22Rv1 (cell line): ENCODE measurements around the gene PIAS4.

Experiments
- H3K27ac ChIP-seq: fragments of 450-650 bp; 2 replicates; pipeline ENCODE4 v1.5.1; 2017
- ZFX ChIP-seq: fragments of 450-650 bp; IDR thresholded peaks from 2 replicates; pipeline ENCODE4 v1.6.1; 2017; ENCODE audit warnings: antibody characterized with exemption, borderline replicate concordance
- TF ChIP-seq, protein P1 (sequence below): fragments of 450-650 bp; IDR thresholded peaks from 2 replicates; pipeline ENCODE4 v1.5.1; 2017; ENCODE audit warnings: mild to moderate bottlenecking

Gene PIAS4

DNA sequence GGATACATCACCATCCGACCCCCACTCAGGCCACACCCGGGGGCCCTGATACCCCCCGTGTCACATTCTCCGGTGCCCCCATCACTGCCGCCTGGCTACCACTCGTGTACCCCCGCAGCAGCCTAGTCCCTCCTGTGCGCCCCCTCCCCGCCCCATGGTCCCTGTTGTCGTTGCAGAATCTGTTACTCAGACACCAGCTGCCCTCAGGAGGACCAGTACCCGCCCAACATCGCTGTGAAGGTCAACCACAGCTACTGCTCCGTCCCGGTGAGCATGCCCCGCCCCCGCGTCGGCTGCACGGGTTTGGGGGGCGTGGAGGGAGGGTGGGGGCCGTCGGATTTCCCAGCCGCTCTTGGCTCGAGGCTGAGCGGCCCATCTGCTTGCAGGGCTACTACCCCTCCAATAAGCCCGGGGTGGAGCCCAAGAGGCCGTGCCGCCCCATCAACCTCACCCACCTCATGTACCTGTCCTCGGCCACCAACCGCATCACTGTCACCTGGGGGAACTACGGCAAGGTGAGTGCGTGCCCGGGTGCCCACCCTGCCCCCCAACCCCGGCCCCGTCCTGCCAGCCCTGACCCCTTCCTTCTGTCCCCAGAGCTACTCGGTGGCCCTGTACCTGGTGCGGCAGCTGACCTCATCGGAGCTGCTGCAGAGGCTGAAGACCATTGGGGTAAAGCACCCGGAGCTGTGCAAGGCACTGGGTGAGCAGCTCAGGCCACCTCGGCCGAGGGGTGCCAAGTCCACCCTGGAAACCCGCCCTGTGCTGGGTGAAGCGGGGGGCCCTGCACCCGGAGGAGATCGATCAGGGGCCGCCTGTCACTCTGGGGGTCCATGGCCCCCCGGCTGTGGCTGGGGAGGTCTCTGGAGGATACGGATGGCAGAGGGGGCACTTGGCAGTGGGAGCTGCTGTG is 21.1 kb downstream of the PIAS4 start:
- H3K27ac ChIP-seq, result no peak overlapping the region
- TF ChIP-seq, protein P1, sequence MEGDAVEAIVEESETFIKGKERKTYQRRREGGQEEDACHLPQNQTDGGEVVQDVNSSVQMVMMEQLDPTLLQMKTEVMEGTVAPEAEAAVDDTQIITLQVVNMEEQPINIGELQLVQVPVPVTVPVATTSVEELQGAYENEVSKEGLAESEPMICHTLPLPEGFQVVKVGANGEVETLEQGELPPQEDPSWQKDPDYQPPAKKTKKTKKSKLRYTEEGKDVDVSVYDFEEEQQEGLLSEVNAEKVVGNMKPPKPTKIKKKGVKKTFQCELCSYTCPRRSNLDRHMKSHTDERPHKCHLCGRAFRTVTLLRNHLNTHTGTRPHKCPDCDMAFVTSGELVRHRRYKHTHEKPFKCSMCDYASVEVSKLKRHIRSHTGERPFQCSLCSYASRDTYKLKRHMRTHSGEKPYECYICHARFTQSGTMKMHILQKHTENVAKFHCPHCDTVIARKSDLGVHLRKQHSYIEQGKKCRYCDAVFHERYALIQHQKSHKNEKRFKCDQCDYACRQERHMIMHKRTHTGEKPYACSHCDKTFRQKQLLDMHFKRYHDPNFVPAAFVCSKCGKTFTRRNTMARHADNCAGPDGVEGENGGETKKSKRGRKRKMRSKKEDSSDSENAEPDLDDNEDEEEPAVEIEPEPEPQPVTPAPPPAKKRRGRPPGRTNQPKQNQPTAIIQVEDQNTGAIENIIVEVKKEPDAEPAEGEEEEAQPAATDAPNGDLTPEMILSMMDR, result no peak
- TF ChIP-seq ZFX, result no peak

DNA sequence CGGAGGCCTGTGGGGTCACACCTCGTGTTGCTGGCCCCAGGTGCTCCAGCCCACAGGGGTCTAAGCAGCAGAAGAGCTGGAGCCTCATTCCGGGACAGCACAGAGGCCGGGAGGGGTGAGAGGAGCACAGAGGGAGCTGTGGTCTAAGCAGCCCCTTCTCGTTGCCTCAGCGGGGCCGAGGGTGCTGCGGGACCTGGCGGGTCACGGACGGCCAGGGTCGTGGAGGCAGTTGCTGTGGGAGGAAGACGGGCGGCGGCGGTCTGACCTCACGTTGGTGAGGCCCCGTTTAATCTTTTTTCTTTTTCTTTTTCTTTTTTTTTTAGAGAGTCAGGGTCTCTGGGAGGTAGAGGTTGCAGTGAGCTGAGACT is 21.7 kb downstream of the PIAS4 start:
- no peak overlapping the region for H3K27ac ChIP-seq
- TF ChIP-seq ZFX, result no peak
- TF ChIP-seq, protein P1, result no peak

DNA sequence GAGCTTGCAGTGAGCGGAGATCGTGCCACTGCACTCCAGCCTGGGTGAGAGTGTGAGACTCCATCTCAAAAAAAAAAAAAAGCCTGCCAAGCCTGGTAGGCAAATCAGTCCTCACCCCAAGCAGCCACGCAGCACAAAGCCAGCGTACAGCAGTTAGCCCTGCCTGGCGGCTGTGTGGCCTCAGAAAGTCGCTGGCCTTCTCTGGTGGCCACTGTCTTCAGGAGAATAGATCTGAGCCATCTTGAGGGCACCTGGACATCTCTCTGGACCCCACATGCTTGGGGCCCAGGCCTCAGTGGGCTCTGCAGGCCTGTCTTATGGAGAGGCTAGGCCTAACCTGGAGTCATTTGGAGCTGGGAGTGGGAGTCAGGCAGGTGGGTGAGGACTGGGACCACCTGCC is 23.0 kb downstream of the PIAS4 start:
- no peak overlapping the region for H3K27ac ChIP-seq
- no peak for TF ChIP-seq ZFX
- TF ChIP-seq, protein P1, result no peak

DNA sequence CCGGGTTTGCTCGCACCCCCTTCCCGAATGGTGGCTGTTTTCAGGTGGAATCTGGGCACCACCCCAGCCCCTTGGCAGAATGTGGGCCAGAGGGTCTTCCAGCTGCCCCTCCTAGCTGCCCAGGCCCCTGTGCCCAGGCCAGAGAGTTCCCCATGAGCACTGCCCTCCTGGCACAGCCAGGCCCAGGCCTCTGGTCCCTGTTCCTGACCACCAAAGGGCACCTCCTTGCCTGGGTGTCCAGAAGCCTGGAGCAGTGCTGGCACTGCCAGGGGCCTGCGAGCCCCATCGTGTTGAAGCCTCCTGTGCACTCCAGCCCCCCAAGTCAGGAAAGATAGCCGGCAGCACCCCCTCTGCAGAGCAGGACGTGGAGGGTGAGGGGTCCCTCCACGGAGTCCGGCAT is 23.4 kb downstream of the PIAS4 start:
- no peak overlapping the region for H3K27ac ChIP-seq
- TF ChIP-seq, protein P1, result no peak
- TF ChIP-seq ZFX, result no peak

DNA sequence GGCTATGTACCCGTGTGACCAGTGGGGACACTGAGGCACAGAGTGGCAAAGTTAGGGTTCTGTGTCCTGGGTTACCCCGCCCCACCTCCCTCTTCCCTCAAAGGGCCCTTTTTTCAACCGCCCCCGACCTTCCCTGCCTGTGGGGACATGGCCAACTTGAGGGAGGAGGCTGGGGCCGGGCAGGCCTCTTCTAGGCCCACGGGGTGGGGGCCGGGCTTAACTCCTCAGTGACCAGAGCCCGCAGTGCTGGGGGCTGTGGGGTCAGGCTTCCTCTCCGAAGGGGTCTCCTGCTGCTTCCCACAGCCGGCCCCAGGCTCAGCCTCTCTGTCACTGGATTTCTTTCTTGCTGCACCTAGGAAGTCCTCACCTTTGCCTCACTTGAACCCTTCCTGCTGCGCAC is 23.9 kb downstream of the PIAS4 start:
- TF ChIP-seq, protein P1, result no peak
- TF ChIP-seq ZFX, result no peak
- no peak overlapping the region for H3K27ac ChIP-seq

DNA sequence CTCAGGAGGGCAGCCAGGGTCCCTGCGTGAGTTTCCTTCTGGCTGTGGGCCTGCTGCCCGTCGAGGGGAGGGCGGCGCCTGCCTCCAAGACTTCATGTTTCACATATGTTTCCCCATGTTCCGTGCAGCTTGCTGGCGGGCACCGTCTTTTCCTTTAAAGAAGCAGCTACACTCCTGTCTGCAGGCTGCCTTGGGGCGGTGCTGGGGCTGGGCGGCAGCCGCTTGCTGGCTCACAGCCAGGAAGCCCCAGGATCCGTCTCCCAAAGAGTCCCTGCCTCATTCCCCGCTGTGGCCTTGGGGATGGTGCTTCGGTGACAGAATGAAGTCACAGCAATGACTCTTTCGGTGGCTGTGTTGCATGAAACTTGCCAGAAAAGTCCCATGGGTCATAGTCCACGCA is 24.9 kb downstream of the PIAS4 start:
- no peak overlapping the region for H3K27ac ChIP-seq
- no peak for TF ChIP-seq ZFX
- TF ChIP-seq, protein P1, result no peak

DNA sequence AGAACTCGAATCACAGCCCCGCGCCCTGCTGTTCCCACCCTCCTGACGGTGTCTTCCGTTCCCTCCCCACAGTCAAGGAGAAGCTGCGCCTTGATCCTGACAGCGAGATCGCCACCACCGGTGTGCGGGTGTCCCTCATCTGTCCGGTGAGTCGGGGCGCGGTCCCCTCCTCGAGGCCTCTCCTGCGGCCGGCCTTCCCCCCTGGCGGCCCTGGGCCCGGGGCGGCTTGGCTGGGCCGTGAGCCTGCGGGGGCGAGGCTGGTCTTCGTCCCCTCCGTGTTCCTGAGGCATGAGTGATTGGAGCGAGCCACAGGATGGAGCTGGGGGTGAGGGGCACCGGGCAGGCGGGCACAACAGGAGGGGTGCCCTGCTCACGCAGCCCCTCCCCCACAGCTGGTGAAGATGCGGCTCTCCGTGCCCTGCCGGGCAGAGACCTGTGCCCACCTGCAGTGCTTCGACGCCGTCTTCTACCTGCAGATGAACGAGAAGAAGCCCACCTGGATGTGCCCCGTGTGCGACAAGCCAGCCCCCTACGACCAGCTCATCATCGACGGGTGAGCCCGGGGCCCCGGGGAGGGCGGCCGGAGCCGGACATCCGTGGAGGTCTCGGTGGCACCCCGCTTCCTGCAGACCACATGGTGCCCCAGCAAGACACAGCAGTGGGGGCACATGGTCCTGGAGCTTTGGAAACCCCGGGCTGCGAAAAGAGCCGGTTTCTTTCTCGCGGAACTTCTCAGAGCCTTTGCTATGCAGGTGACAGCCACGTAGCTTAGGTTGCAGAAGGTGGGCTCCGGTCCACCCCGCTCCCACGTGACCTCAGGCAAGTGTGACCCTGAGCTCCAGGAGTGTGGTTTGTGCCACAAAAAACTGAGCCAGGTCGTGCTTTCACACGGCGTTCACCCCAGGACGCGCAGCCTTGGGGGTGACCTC is 25.8 kb downstream of the PIAS4 start:
- H3K27ac ChIP-seq, result no peak overlapping the region
- TF ChIP-seq, protein P1, result no peak
- no peak for TF ChIP-seq ZFX
